Fibroblast of pulmonary artery (primary cell): Measurements from ENCODE around the gene CD164.

Experiments used
- DNase-seq: peaks from one replicate; pipeline ENCODE4 v3.0.0-alpha.2; 2010; ENCODE audit warnings: low read depth
- H3K4me3 ChIP-seq: replicated peaks from 2 replicates; pipeline ENCODE4 v1.5.1; 2011; ENCODE audit warnings: low read depth, mild to moderate bottlenecking, control low read depth, low read length, moderate library complexity
- CTCF ChIP-seq: IDR thresholded peaks from 2 replicates; pipeline ENCODE4 v1.5.1; 2011; ENCODE audit warnings: mild to moderate bottlenecking, control low read depth, low read length, inconsistent platforms; ENCODE audit errors: missing control alignments

The CD164 gene

GRCh38 chr6:109327959-109328358 lies 54.3 kb downstream of the CD164 start:
- no peak overlapping the region for H3K4me3 ChIP-seq
- DNase-seq, result no peak
- TF ChIP-seq CTCF, result no peak

- no peak for TF ChIP-seq CTCF
- no peak overlapping the region for H3K4me3 ChIP-seq
- DNase-seq, result no peak
Observed at GRCh38 chr6:109327491-109327890, 54.8 kb downstream of the CD164 start.

GRCh38 chr6:109326351-109326750 lies 55.9 kb downstream of the CD164 start:
- no peak for TF ChIP-seq CTCF
- no peak for DNase-seq
- no peak overlapping the region for H3K4me3 ChIP-seq

- no peak overlapping the region for H3K4me3 ChIP-seq
- no peak for DNase-seq
- TF ChIP-seq CTCF, result no peak
Observed at GRCh38 chr6:109325400-109325801, 56.9 kb downstream of the CD164 start.

- no peak overlapping the region for H3K4me3 ChIP-seq
- DNase-seq, result no peak
- no peak for TF ChIP-seq CTCF
Observed at GRCh38 chr6:109323241-109323640, 59.0 kb downstream of the CD164 start.

- TF ChIP-seq CTCF, result no peak
- H3K4me3 ChIP-seq, result no peak overlapping the region
- peak; percentile 3 for DNase-seq
Observed at GRCh38 chr6:109322825-109323224, 59.4 kb downstream of the CD164 start.

GRCh38 chr6:109321752-109322151 lies 60.5 kb downstream of the CD164 start:
- TF ChIP-seq CTCF, result no peak
- DNase-seq, result no peak
- no peak overlapping the region for H3K4me3 ChIP-seq
